Body of pancreas (tissue), 4 donors: ENCODE measurements around the gene TMEM202.

ENCODE experiments used
- CTCF ChIP-seq, 7 experiments: fragments of 450-650 bp in 4 of 7; fragments of 200-600 bp in 3 of 7; sonication (generic) in 3 of 7; IDR thresholded peaks; one replicate each; pipeline ENCODE4 v1.5.1; 2016 to 2019; ENCODE audit warnings: antibody characterized with exemption in 7 of 7
- POLR2A ChIP-seq, 3 donors: fragments of 450-650 bp; IDR thresholded peaks; one replicate each; pipeline ENCODE4 v1.6.1; 2016; ENCODE audit warnings: antibody characterized with exemption in 3 of 3, mild to moderate bottlenecking in 2 of 3

GRCh38 chr15:72387741-72388140, 10.4 kb upstream of the TMEM202 start:
- TF ChIP-seq POLR2A (IDR thresholded peaks at IDR 0.05) = no peak
- no peak for TF ChIP-seq CTCF (IDR thresholded peaks at IDR 0.05)
